ENCODE measurements around the gene PELI1.
"Not testable (repeated sequence)": the region's sequence is repeated elsewhere in the genome, so short reads cannot be mapped to it uniquely, and the experiment has no call there.

PELI1 gene

GRCh38 chr2:64122358-64122757 lies 21.9 kb downstream of the PELI1 start:
- DNase-seq (ENCODE audit: low spot score): no peak

DNA sequence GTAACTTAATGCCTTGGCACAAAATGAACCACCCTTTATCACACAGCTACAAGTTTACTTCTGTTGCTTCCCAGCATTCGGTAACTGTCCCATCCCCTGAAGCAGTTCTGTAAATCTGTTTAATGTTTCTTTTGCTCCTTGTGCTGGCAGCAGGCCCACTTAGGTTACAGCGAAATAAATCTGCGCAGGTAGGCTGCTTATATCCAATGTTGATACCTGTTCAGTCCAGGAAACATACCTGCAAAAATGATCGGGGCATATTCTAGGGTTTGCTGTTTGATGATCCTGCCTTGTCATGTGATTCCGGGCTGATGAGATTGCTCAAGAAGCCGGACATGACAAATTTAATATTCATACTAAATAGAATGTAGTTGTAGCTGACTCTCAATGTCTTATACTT lies 23.3 kb downstream of the PELI1 start:
- no peak for DNase-seq (ENCODE audit: low spot score)

GRCh38 chr2:64120008-64120407 lies 24.2 kb downstream of the PELI1 start:
- no peak for DNase-seq (ENCODE audit: low spot score)

- DNase-seq (ENCODE audit: low spot score): no peak
Measured at GRCh38 chr2:64119369-64119768, 24.9 kb downstream of the PELI1 start.

DNA sequence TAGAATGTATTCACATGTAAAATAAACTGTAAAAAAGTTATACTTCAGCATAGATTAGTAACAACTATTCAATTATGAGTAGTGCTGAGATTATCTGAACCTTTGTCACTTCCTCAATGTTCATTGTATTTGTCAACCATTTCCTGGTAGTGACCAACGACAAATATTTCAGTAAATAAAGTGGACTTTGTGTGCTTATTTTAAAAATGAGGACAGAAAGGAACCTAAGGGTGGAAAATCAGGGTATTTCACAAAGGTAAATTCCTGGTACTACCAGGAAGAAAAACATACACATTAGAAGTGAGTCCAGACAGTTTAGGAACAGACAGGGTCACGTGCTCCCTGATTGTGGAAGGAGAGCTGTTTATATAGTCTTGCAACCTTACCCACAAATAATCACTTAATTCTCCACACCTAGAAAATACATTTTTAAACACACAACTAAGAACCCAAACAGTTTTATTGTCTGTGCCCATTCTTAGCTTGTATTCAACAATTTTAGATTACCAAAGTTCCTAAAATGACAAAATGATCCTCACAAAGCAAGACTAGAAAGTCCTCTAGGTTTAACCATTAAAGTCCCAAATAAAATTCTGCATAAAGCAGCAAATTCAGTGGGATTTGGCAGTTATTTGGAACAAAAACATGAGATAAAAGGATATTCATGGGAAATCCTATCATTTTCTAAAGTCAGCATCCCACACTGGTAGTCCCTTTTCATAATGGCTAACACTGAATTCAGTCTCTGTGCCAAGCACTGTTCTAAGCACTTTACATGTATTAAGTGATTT lies 28.2 kb downstream of the PELI1 start:
- no peak for DNase-seq (ENCODE audit: low spot score)

- DNase-seq (ENCODE audit: low spot score): no peak
Measured at GRCh38 chr2:64114912-64115277, 29.3 kb downstream of the PELI1 start.

DNA sequence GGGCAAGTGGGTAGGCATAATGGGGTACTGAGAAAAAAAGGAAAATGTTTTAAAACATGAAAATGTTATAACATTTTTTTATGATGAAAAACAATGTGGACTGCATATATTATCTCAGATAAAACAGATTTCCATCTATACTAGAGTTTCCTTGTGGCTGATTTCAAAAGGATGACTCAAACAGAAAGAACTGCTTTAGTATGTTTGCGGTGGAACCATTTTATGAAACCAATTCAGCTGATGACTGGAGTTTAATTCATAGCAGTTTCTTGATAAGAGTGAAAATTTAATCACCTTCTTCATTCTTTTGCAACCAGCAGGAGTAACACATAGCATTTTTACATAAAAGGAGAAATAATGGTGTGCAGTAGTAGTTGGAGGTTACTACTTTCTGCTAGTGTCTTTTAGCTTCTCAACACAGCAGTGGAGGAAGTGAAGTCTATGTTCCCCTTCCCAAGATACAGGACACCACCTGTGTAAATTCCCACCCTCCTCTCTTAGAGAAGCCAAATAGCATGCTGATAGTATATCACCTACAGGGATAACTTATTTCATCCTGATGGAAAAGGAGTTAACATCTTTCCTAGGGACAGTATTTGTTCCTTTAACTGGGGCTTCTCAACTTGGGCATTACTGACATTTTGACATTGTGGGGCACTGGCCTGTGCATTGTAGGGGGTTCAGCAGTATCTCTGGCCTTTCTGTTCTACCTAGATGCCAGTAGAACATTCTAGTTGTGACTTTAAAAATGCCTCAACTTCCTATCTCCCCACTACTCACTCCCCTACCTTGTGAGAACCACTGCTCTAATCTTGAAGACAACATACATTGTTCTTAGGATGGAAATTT lies 29.9 kb downstream of the PELI1 start:
- no peak for DNase-seq (ENCODE audit: low spot score)

- no peak for DNase-seq (ENCODE audit: low spot score)
Measured at GRCh38 chr2:64112016-64112415, 32.2 kb downstream of the PELI1 start.

DNA sequence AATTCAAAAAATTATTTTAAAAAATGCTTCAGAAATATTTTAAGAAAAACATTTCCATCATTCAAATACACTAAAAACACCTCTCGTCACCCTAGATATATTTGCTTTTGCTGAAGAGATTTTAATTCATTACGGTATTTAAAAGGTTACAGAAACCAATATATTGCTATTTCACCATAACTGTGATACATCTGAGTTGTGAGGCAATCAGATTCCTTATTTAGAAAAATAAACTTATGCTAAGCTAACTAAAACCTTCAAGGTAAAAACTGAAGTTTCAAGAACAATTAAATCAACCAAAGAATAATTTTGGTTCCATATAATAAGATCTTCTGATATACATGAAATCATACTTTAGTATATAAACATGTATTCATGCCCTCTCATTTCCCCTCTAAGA lies 32.8 kb downstream of the PELI1 start:
- DNase-seq (ENCODE audit: low spot score): no peak

GRCh38 chr2:64108666-64109241 lies 35.5 kb downstream of the PELI1 start:
- DNase-seq (ENCODE audit: low spot score): no peak

DNA sequence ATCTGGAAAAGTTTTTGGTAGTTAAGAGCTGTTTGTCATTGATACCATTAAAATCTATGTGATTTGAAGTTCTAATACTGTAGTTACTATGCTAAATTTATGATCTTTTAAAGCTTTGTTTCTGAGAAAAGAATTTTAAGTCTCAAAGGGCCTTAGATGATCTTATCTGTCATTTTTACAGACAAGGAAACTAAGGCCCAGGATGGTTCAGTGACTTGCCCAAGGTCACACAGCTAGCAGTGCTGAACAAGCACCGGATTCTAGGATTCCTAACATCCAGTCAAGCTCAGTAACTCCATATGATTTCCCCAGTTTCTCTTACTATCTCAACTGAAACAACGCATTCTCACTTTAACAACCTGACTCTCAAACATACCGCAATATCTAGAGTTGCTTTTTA lies 37.7 kb downstream of the PELI1 start:
- DNase-seq (ENCODE audit: low spot score): no peak

DNA sequence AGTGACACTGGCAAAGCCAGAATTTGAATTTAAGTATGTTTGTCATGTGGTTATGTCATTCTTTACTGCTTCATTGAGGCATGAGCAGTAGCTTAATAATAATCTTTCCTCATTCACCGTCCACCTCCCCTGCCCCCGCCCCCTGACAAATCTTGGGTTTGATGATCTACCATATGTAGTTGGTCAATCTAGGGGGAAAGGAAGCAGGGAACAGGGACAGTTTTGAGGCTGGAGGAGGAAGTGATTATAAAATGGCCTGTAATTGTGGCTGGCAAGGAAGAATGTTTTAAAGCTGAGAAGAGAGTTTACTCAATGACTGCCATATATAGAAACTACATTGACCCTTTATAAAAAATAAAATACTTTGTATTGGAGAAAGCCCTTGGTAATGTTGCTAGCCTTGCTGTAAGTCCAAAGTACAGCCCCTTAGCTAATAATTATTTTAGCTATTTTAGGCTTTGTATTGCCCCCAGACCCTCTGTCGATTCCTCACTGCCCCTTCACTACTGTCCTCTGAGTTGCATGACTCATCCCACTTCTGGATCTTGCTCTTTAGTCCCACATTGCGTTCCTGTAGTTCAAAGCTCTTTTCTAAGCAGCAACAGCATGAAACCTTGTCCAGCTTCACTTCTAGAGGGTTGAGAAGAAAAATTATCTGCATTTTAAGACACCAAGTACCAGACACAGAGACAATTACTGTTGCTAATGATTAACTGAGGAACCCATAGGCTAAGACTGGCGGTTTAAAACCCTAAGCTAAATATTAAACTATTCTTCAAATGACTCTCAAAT lies 38.4 kb downstream of the PELI1 start:
- DNase-seq (ENCODE audit: low spot score): no peak

GRCh38 chr2:64104933-64105332 lies 39.3 kb downstream of the PELI1 start:
- no peak for DNase-seq (ENCODE audit: low spot score)

DNA sequence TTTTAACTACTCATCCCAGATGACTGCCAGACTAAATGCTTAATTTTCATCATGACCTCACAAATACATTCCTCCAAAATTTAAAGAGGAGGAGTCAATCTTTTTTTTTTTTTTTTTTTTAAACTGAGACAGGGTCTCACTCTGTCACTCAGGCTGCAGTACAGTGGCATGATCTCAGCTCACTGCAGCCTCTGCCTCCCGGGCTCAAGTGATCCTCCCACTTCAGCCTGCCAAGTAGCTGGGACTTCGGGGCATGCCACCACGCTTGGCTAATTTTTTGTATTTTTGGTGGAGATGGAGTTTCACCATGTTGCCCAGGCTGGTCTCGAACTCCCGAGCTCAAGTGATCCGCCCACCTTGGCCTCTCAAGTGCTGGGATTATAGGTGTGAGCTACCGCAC lies 41.5 kb downstream of the PELI1 start:
- DNase-seq (ENCODE audit: low spot score): not testable (repeated sequence)

- DNase-seq (ENCODE audit: low spot score): no peak
Measured at GRCh38 chr2:64101141-64101591, 43.1 kb downstream of the PELI1 start.

- DNase-seq (ENCODE audit: low spot score): not testable (repeated sequence)
Measured at GRCh38 chr2:64100584-64100983, 43.6 kb downstream of the PELI1 start.

GRCh38 chr2:64094663-64095382 lies 49.4 kb downstream of the PELI1 start:
- no peak for DNase-seq (ENCODE audit: low spot score)

GRCh38 chr2:64093341-64093740 lies 50.9 kb downstream of the PELI1 start:
- DNase-seq (ENCODE audit: low spot score): no peak

DNA sequence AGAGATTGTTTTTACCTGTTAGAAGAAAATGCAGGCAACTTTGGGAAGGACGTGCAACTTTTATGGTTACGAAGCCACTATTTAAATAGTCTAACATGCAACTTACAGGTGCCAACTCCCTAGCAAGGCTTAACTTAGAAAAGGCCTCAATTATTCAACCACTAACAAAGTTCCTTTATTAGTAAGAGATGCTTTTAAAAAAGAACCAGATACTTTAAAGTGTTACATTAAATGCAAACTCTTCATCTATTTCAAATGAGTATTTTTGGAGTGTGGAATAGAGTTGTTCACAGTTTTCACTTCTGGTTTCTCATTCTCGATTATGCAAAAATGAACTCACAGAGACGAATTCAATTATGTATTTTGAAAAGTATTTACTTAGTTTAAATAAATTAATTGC lies 51.7 kb downstream of the PELI1 start:
- no peak for DNase-seq (ENCODE audit: low spot score)

DNA sequence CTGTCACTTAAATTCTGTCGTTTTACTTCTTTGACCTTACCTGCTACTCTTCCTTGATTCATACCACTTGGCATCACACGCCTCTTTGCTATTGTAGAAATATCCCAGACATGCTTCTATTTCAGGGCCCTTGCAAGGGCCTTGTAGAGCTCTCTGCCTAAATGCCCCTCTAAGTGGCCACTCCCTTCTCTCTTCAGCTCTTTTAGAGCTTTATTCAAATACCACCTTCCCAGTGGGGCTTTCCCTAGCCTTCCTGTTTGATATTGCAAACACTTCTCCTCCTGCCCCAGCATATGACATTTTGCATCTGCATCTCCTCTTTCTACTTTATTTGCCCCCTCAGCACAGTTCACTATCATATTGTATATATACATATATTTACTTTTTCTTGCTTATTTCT lies 54.0 kb downstream of the PELI1 start:
- DNase-seq (ENCODE audit: low spot score): no peak

- no peak for DNase-seq (ENCODE audit: low spot score)
Measured at GRCh38 chr2:64086347-64087082, 57.7 kb downstream of the PELI1 start.

Data from hematopoietic multipotent progenitor cell treated with erythropoietin and hydrocortisone succinate and interleukin-3 and kit ligand, for 15 days (in vitro differentiated cells).